Measurements from ENCODE around the gene ARPC2.
"Not testable (repeated sequence)": the region's sequence is repeated elsewhere in the genome, so short reads cannot be mapped to it uniquely, and the experiment has no call there.

GRCh38 chr2:218171744-218172143, 45.2 kb upstream of the ARPC2 start:
- TF ChIP-seq, protein P1, sequence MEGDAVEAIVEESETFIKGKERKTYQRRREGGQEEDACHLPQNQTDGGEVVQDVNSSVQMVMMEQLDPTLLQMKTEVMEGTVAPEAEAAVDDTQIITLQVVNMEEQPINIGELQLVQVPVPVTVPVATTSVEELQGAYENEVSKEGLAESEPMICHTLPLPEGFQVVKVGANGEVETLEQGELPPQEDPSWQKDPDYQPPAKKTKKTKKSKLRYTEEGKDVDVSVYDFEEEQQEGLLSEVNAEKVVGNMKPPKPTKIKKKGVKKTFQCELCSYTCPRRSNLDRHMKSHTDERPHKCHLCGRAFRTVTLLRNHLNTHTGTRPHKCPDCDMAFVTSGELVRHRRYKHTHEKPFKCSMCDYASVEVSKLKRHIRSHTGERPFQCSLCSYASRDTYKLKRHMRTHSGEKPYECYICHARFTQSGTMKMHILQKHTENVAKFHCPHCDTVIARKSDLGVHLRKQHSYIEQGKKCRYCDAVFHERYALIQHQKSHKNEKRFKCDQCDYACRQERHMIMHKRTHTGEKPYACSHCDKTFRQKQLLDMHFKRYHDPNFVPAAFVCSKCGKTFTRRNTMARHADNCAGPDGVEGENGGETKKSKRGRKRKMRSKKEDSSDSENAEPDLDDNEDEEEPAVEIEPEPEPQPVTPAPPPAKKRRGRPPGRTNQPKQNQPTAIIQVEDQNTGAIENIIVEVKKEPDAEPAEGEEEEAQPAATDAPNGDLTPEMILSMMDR (conservative IDR thresholded peaks at IDR 0.05): not testable (repeated sequence)
- TF ChIP-seq EZH2 (IDR thresholded peaks at IDR 0.05; ENCODE audit: low read depth): not testable (repeated sequence)
